Stimulated activated CD4-positive, alpha-beta T cell treated with anti-CD3 and anti-CD28 coated beads, TNF-alpha, amount 100 ng/mL, for 48 hours (primary cell): ENCODE data around the gene LRRC37A.
"Not testable (repeated sequence)": the region's sequence is repeated elsewhere in the genome, so short reads cannot be mapped to it uniquely, and the experiment has no call there.

ENCODE experiments used
- DNase-seq, 3 donors: peaks; one replicate each; pipeline ENCODE4 v3.0.0-alpha.2; 2020; ENCODE audit warnings: low read depth in 3 of 3

The LRRC37A gene

GRCh38 chr17:46287587-46287986, 7.3 kb upstream of the LRRC37A start:
- DNase-seq, result not testable (repeated sequence)

GRCh38 chr17:46290906-46291546, 3.9 kb upstream of the LRRC37A start:
- DNase-seq, result not testable (repeated sequence)

GRCh38 chr17:46291618-46292017, 3.3 kb upstream of the LRRC37A start:
- not testable (repeated sequence) for DNase-seq

- not testable (repeated sequence) for DNase-seq
These were observed 46.3 kb downstream of the LRRC37A start for GRCh38 chr17:46341220-46341619.

- DNase-seq, result not testable (repeated sequence)
These were observed 47.2 kb downstream of the LRRC37A start for GRCh38 chr17:46342131-46342530.

- not testable (repeated sequence) for DNase-seq
These were observed 53.4 kb downstream of the LRRC37A start for GRCh38 chr17:46348345-46348744.

- not testable (repeated sequence) for DNase-seq
These were observed 54.1 kb downstream of the LRRC37A start for GRCh38 chr17:46349060-46349459.

GRCh38 chr17:46353856-46354255, 58.9 kb downstream of the LRRC37A start:
- not testable (repeated sequence) for DNase-seq

- not testable (repeated sequence) for DNase-seq
These were observed 66.3 kb downstream of the LRRC37A start for GRCh38 chr17:46361145-46361735.

- peak; percentile 41 to 94 (median 68) for DNase-seq
These were observed 66.8 kb downstream of the LRRC37A start, which contains the start of gene ARL17B for GRCh38 chr17:46361755-46362154. ARL17B (minus strand) TSS chr17:46361766; CDS start chr17:46358397, 3,369 bp downstream.

- DNase-seq, result not testable (repeated sequence)
These were observed 72.6 kb downstream of the LRRC37A start for GRCh38 chr17:46367520-46367919.

- DNase-seq, result not testable (repeated sequence)
These were observed 77.6 kb downstream of the LRRC37A start for GRCh38 chr17:46372236-46373229.

GRCh38 chr17:46373418-46373817, 78.5 kb downstream of the LRRC37A start:
- DNase-seq, result not testable (repeated sequence)

GRCh38 chr17:46383118-46383517, 88.2 kb downstream of the LRRC37A start:
- DNase-seq, result not testable (repeated sequence)

GRCh38 chr17:46385491-46385890, 90.6 kb downstream of the LRRC37A start:
- not testable (repeated sequence) for DNase-seq
